ENCODE results near the gene RAB3D.
A peak's percentile ranks its signal among the peaks of the same experiment; 100 is the strongest.
"Not testable (repeated sequence)": the region's sequence is repeated elsewhere in the genome, so short reads cannot be mapped to it uniquely, and the experiment has no call there.

The RAB3D gene

GRCh38 chr19:11335449-11336146 is 3.9 kb downstream of the RAB3D start:
- DNase-seq (ENCODE audit: low read depth), result no peak
- no peak for TF ChIP-seq CTCF (conservative IDR thresholded peaks at IDR 0.05; ENCODE audit: low read depth, low read length)
- H3K4me3 ChIP-seq (ENCODE audit: low read depth, low read length), result no peak overlapping the region

GRCh38 chr19:11333838-11334237 is 5.6 kb downstream of the RAB3D start:
- H3K4me3 ChIP-seq (ENCODE audit: low read depth, low read length), result not testable (repeated sequence)
- peak; percentile 50 for DNase-seq (ENCODE audit: low read depth)

- H3K4me3 ChIP-seq (ENCODE audit: low read depth, low read length), result no peak overlapping the region
- no peak for TF ChIP-seq CTCF (conservative IDR thresholded peaks at IDR 0.05; ENCODE audit: low read depth, low read length)
- no peak for DNase-seq (ENCODE audit: low read depth)
Measured at GRCh38 chr19:11332822-11333221, 6.6 kb downstream of the RAB3D start.

- H3K4me3 ChIP-seq (ENCODE audit: low read depth, low read length), result no peak overlapping the region
- no peak for TF ChIP-seq CTCF (conservative IDR thresholded peaks at IDR 0.05; ENCODE audit: low read depth, low read length)
- DNase-seq (ENCODE audit: low read depth), result no peak
Measured at GRCh38 chr19:11331502-11331901, 8.0 kb downstream of the RAB3D start.

- H3K4me3 ChIP-seq (ENCODE audit: low read depth, low read length), result no peak overlapping the region
- TF ChIP-seq CTCF (conservative IDR thresholded peaks at IDR 0.05; ENCODE audit: low read depth, low read length), result no peak
- DNase-seq (ENCODE audit: low read depth), result no peak
Measured at GRCh38 chr19:11330127-11330526, 9.3 kb downstream of the RAB3D start.

GRCh38 chr19:11325544-11325943 is 13.9 kb downstream of the RAB3D start:
- TF ChIP-seq CTCF (conservative IDR thresholded peaks at IDR 0.05; ENCODE audit: low read depth, low read length), result no peak
- no peak for DNase-seq (ENCODE audit: low read depth)
- no peak overlapping the region for H3K4me3 ChIP-seq (ENCODE audit: low read depth, low read length)

GRCh38 chr19:11324748-11325389 is 14.6 kb downstream of the RAB3D start:
- no peak for TF ChIP-seq CTCF (conservative IDR thresholded peaks at IDR 0.05; ENCODE audit: low read depth, low read length)
- no peak overlapping the region for H3K4me3 ChIP-seq (ENCODE audit: low read depth, low read length)
- DNase-seq (ENCODE audit: low read depth), result no peak

All from choroid plexus epithelial cell (primary cell).